Panc1 (cell line): ENCODE results near the gene TSPAN4.

Source experiments
- CTCF ChIP-seq: fragments of 450-650 bp; IDR thresholded peaks from 2 replicates; pipeline ENCODE4 v1.5.1; 2017; ENCODE audit warnings: mild to moderate bottlenecking
- POLR2AphosphoS5 ChIP-seq: IDR thresholded peaks from 2 replicates; pipeline ENCODE4 v1.6.1; 2012; ENCODE audit warnings: mild to moderate bottlenecking, low read depth, low read length, moderate library complexity
- REST ChIP-seq, 2 experiments: IDR thresholded peaks; 2 replicates each; pipeline ENCODE4 v1.6.1; 2011 to 2012; ENCODE audit warnings: low read depth in 2 of 2, control low read depth in 1 of 2, low read length in 1 of 2, mild to moderate bottlenecking in 1 of 2, moderate library complexity in 1 of 2; ENCODE audit not compliant: insufficient read depth in 1 of 2

- TF ChIP-seq CTCF, result no peak
- no peak for TF ChIP-seq REST (IDR thresholded peaks at IDR 0.05; ENCODE audit: insufficient read depth in 1 of 2, low read depth in 2 of 2, low read length in 1 of 2)
- peak; percentile 66 for TF ChIP-seq POLR2AphosphoS5
Measured at GRCh38 chr11:795634-796564, 46.8 kb upstream of the TSPAN4 start.
